Loucy (cell line): Measurements from ENCODE around the gene DHX57.

Experiments
- H2AFZ ChIP-seq: fragments of 200-600 bp; sonication (generic); 2 replicates; pipeline ENCODE4 v1.6.0; 2016; ENCODE audit warnings: antibody characterized with exemption, mild to moderate bottlenecking, low read length, moderate library complexity
- H3F3A ChIP-seq: fragments of 200-600 bp; 2 replicates; pipeline ENCODE4 v1.6.0; 2016; ENCODE audit warnings: antibody characterized with exemption, low read depth, mild to moderate bottlenecking
- H3K27me3 ChIP-seq: fragments of 200-600 bp; sonication (generic); 2 replicates; pipeline ENCODE4 v1.6.1; 2014; ENCODE audit warnings: low read length, mild to moderate bottlenecking; ENCODE audit not compliant: insufficient read depth, poor library complexity, severe bottlenecking
- H3K36me3 ChIP-seq: fragments of 200-600 bp; sonication (generic); 2 replicates; pipeline ENCODE4 v1.6.1; 2016; ENCODE audit warnings: low read length; ENCODE audit not compliant: insufficient read depth
- H3K4me1 ChIP-seq: fragments of 200-600 bp; sonication (generic); 2 replicates; pipeline ENCODE4 v1.5.1; 2014; ENCODE audit warnings: low read length, mild to moderate bottlenecking; ENCODE audit not compliant: insufficient read depth, poor library complexity, severe bottlenecking
- H3K4me2 ChIP-seq: fragments of 200-600 bp; sonication (generic); 2 replicates; pipeline ENCODE4 v1.6.0; 2014; ENCODE audit warnings: antibody characterized with exemption, low read length, low read depth, mild to moderate bottlenecking; ENCODE audit not compliant: poor library complexity, severe bottlenecking
- H3K4me3 ChIP-seq: fragments of 200-600 bp; sonication (generic); 2 replicates; pipeline ENCODE4 v1.5.1; 2014; ENCODE audit warnings: low read length, mild to moderate bottlenecking, mixed read lengths; ENCODE audit not compliant: poor library complexity, severe bottlenecking
- H3K79me2 ChIP-seq: fragments of 200-600 bp; sonication (generic); 2 replicates; pipeline ENCODE4 v1.6.1; 2014; ENCODE audit warnings: low read length; ENCODE audit not compliant: insufficient read depth
- H3K9ac ChIP-seq: fragments of 200-600 bp; sonication (generic); 2 replicates; pipeline ENCODE4 v1.6.0; 2014; ENCODE audit warnings: mild to moderate bottlenecking, low read depth, low read length, moderate library complexity; ENCODE audit not compliant: poor library complexity, severe bottlenecking
- H3K9me2 ChIP-seq: fragments of 200-600 bp; sonication (generic); replicated peaks from 2 replicates; pipeline ENCODE4 v1.6.1; 2016; ENCODE audit warnings: low read depth, low read length, mixed read lengths
- H3K9me3 ChIP-seq: fragments of 200-600 bp; sonication (generic); 2 replicates; pipeline ENCODE4 v1.6.1; 2014; ENCODE audit warnings: mild to moderate bottlenecking, antibody characterized with exemption, low read length, low read depth; ENCODE audit not compliant: insufficient read depth
- H4K20me1 ChIP-seq: fragments of 200-600 bp; sonication (generic); 2 replicates; pipeline ENCODE4 v1.6.0; 2014; ENCODE audit warnings: antibody characterized with exemption, low read length, mild to moderate bottlenecking; ENCODE audit not compliant: insufficient read depth, poor library complexity, severe bottlenecking
- CTCF ChIP-seq: fragments of 200-600 bp; sonication (generic); conservative IDR thresholded peaks from 2 replicates; pipeline ENCODE4 v1.5.1; 2014; ENCODE audit warnings: mild to moderate bottlenecking, antibody characterized with exemption, low read length
- EZH2phosphoT487 ChIP-seq: fragments of 200-600 bp; IDR thresholded peaks from 2 replicates; pipeline ENCODE4 v1.6.1; 2018; ENCODE audit warnings: antibody characterized with exemption, mild to moderate bottlenecking, moderate library complexity, borderline replicate concordance

DHX57 gene

DNA sequence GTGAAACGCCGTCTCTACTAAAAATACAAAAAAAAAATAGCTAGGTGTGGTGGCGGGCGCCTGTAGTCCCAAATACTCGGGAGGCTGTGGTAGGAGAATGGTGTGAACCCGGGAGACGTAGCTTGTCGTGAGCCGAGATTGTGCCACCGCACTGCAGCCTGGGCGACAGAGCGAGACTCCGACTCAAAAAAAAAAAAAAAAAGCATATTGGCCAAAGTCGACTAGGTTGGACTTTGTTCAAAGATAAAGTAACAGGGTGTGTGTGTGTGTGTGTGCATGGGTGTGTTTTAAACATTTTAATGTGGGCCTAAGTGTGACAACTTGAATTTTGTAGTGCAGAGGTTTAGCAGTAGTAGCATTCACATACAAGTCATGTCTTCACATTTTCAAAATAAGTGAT is 86.0 kb downstream of the DHX57 start:
- H3K9me2 ChIP-seq: no peaks in the 10 kb centered on the region
- no peaks in the 10 kb centered on the region for H3K27me3 ChIP-seq
- no peaks in the 10 kb centered on the region for H3K4me1 ChIP-seq
- H3K4me3 ChIP-seq: no peak overlapping the region
- no peak overlapping the region for H3K4me2 ChIP-seq
- H3K79me2 ChIP-seq: no peaks in the 10 kb centered on the region
- no peaks in the 10 kb centered on the region for H3F3A ChIP-seq
- H3K36me3 ChIP-seq: no peaks in the 10 kb centered on the region
- no peak for TF ChIP-seq CTCF
- no peak for TF ChIP-seq EZH2phosphoT487
- no peaks in the 10 kb centered on the region for H4K20me1 ChIP-seq
- H2AFZ ChIP-seq: no peak overlapping the region
- H3K9me3 ChIP-seq: no peaks in the 10 kb centered on the region
- H3K9ac ChIP-seq: no peak overlapping the region

- no peaks in the 10 kb centered on the region for H3K79me2 ChIP-seq
- TF ChIP-seq CTCF (no peak), EZH2phosphoT487 (no peak)
- H3K9me3 ChIP-seq: no peaks in the 10 kb centered on the region
- H3K9me2 ChIP-seq: no peaks in the 10 kb centered on the region
- no peak overlapping the region for H3K9ac ChIP-seq
- H3K4me2 ChIP-seq: no peak overlapping the region
- H3K4me3 ChIP-seq: no peak overlapping the region
- no peaks in the 10 kb centered on the region for H3K4me1 ChIP-seq
- no peaks in the 10 kb centered on the region for H3K36me3 ChIP-seq
- no peaks in the 10 kb centered on the region for H3K27me3 ChIP-seq
- no peaks in the 10 kb centered on the region for H3F3A ChIP-seq
- no peak overlapping the region for H2AFZ ChIP-seq
- H4K20me1 ChIP-seq: no peaks in the 10 kb centered on the region
These were observed 87.4 kb downstream of the DHX57 start for GRCh38 chr2:38788306-38788705.

DNA sequence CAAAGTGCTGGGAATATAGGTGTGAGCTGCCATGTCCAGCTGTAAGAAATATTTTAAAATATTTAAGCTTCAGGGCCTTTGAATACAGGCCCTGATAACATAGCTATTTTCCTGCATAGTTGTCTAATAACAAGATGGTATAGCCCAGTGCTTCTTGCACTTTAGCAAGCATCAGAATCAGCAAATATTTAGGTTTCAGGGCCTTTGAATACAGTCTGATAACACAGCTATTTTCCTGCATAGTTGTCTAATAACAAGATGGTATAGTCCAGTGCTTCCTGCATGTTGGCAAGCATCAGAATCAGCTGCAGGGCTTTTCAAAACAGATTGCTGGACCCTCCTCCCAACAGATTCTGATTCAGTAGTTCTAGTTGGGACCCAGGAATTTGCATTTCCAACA is 92.1 kb downstream of the DHX57 start:
- Histone ChIP-seq H3K9me2 (no peaks in the 10 kb centered on the region), H3K4me2 (no peak overlapping the region), H4K20me1 (no peaks in the 10 kb centered on the region), H2AFZ (no peak overlapping the region), H3K4me1 (peaks cover 7% of the 10 kb centered on the region), H3K9me3 (no peaks in the 10 kb centered on the region), H3K27me3 (no peaks in the 10 kb centered on the region), H3K4me3 (no peak overlapping the region), H3F3A (no peaks in the 10 kb centered on the region), H3K79me2 (peaks cover 7% of the 10 kb centered on the region), H3K9ac (no peak overlapping the region), H3K36me3 (no peaks in the 10 kb centered on the region)
- TF ChIP-seq CTCF (no peak), EZH2phosphoT487 (no peak)
